Caco-2 (cell line): ENCODE results near the gene MEX3B. TPM values are rescaled to one million over a fixed set of nuclear protein-coding genes. Genes with fewer than 3 reads are reported as not detected.

Experiments used
- BruUV-seq: library from RNA; stranded (reverse); fragments of 400-500 nt; replicated peaks from 2 replicates; lab custom pipeline; 2021; lab: Mats Ljungman, UMichigan
- CTCF ChIA-PET: fragments of 300-600 bp; sonication (Branson Sonifier 250); formaldehyde crosslinking; loops from one replicate; lab custom pipeline; 2022; ENCODE audit warnings: antibody characterized with exemption; lab: Charles Lee
- POLR2A ChIA-PET: fragments of 300-600 bp; sonication (Branson Sonifier 250); formaldehyde crosslinking; loops from one replicate; lab custom pipeline; 2022; ENCODE audit warnings: antibody characterized with exemption; lab: Charles Lee
- DNase-seq, 2 experiments: peaks; one replicate each; pipeline versions ENCODE4 v3.0.0 to v3.0.0-alpha.2; 2020 to 2022
- H3K27me3 ChIP-seq: replicated peaks from 2 replicates; pipeline ENCODE4 v1.6.0; 2011; ENCODE audit warnings: low read length; ENCODE audit not compliant: control insufficient read depth, insufficient read depth
- H3K36me3 ChIP-seq: 2 replicates; pipeline ENCODE4 v1.5.1; 2011; ENCODE audit warnings: low read length; ENCODE audit not compliant: control insufficient read depth, insufficient read depth
- H3K4me1 ChIP-seq: fragments of 250-450 bp; sonication (Bioruptor Pico); 2 replicates; pipeline ENCODE4 v1.5.1; 2020; ENCODE audit warnings: mild to moderate bottlenecking
- H3K4me3 ChIP-seq: 2 replicates; pipeline ENCODE4 v1.5.1; 2011; ENCODE audit warnings: low read depth, mild to moderate bottlenecking, control low read depth, low read length
- H3K9me3 ChIP-seq: fragments of 250-450 bp; sonication (Bioruptor Pico); 2 replicates; pipeline ENCODE4 v1.5.1; 2020; ENCODE audit warnings: mild to moderate bottlenecking, moderate library complexity
- H3K27ac Mint-ChIP-seq: one replicate; pipeline ENCODE4 v1.8.0; 2022; ENCODE audit warnings: mixed read lengths; ENCODE audit not compliant: unreplicated experiment
- H3K27me3 Mint-ChIP-seq: one replicate; pipeline ENCODE4 v1.8.0; 2022; ENCODE audit warnings: mixed read lengths; ENCODE audit not compliant: insufficient read depth, unreplicated experiment
- H3K36me3 Mint-ChIP-seq: one replicate; pipeline ENCODE4 v1.8.0; 2022; ENCODE audit warnings: mild to moderate bottlenecking, mixed read lengths; ENCODE audit not compliant: insufficient read depth, unreplicated experiment
- H3K4me1 Mint-ChIP-seq: one replicate; pipeline ENCODE4 v1.8.0; 2022; ENCODE audit warnings: low read depth, mixed read lengths; ENCODE audit not compliant: unreplicated experiment
- H3K4me3 Mint-ChIP-seq: one replicate; pipeline ENCODE4 v1.8.0; 2022; ENCODE audit warnings: mild to moderate bottlenecking, moderate library complexity, mixed read lengths; ENCODE audit not compliant: unreplicated experiment
- H3K9me3 Mint-ChIP-seq: one replicate; pipeline ENCODE4 v1.8.0; 2022; ENCODE audit warnings: mixed read lengths; ENCODE audit not compliant: unreplicated experiment
- intact Hi-C: fragments of 100-400 bp; cut with micrococcal nuclease; formaldehyde crosslinking; loops from one replicate; pipeline ENCODE4 v1.10.0; 2022; ENCODE audit not compliant: unreplicated experiment
- total RNA-seq: library from RNA; stranded (reverse); gene quantifications from 2 replicates; pipeline ENCODE4 v1.2.3, GENCODE V29; 2022
- TF ChIP-seq, protein P1 (sequence below), 2 experiments: fragments of 200-600 bp in 1 of 2; IDR thresholded peaks; 1 replicate in 1 of 2; 2 replicates in 1 of 2; pipeline versions ENCODE4 v1.5.1 to v1.8.0; 2011 to 2022; ENCODE audit warnings: antibody characterized with exemption in 1 of 2, control low read depth in 1 of 2, inconsistent platforms in 1 of 2, low read depth in 1 of 2, low read length in 1 of 2, mild to moderate bottlenecking in 1 of 2, moderate library complexity in 1 of 2; ENCODE audit not compliant: insufficient read depth in 1 of 2, severe bottlenecking in 1 of 2, unreplicated experiment in 1 of 2

The MEX3B gene
- total RNA-seq, 1 experiment from 2014 or later = 0.34 TPM

- Mint-ChIP-seq H3K36me3 (no peaks in the 10 kb centered on the region), H3K4me3 (no peak overlapping the region), H3K27ac (no peak overlapping the region), H3K4me1 (no peaks in the 10 kb centered on the region), H3K9me3 (peaks cover 10% of the 10 kb centered on the region), H3K27me3 (peaks cover 17% of the 10 kb centered on the region)
- H3K9me3 ChIP-seq = no peaks in the 10 kb centered on the region
- no peak overlapping the region for H3K4me3 ChIP-seq
- intact Hi-C loops = no loop called here
- no peaks in the 10 kb centered on the region for H3K4me1 ChIP-seq
- ChIA-PET CTCF (no interaction called here), POLR2A (no interaction called here)
- no peaks in the 10 kb centered on the region for H3K27me3 ChIP-seq
- BruUV-seq = no TSS peak
- no peak for DNase-seq
- TF ChIP-seq, protein P1, sequence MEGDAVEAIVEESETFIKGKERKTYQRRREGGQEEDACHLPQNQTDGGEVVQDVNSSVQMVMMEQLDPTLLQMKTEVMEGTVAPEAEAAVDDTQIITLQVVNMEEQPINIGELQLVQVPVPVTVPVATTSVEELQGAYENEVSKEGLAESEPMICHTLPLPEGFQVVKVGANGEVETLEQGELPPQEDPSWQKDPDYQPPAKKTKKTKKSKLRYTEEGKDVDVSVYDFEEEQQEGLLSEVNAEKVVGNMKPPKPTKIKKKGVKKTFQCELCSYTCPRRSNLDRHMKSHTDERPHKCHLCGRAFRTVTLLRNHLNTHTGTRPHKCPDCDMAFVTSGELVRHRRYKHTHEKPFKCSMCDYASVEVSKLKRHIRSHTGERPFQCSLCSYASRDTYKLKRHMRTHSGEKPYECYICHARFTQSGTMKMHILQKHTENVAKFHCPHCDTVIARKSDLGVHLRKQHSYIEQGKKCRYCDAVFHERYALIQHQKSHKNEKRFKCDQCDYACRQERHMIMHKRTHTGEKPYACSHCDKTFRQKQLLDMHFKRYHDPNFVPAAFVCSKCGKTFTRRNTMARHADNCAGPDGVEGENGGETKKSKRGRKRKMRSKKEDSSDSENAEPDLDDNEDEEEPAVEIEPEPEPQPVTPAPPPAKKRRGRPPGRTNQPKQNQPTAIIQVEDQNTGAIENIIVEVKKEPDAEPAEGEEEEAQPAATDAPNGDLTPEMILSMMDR (IDR thresholded peaks at IDR 0.05; ENCODE audit: insufficient read depth in 1 of 2, low read depth in 1 of 2, low read length in 1 of 2, severe bottlenecking in 1 of 2, unreplicated experiment in 1 of 2) = no peak
- no peaks in the 10 kb centered on the region for H3K36me3 ChIP-seq
Measured at GRCh38 chr15:82020625-82021394, 25.0 kb downstream of the MEX3B start.

DNA sequence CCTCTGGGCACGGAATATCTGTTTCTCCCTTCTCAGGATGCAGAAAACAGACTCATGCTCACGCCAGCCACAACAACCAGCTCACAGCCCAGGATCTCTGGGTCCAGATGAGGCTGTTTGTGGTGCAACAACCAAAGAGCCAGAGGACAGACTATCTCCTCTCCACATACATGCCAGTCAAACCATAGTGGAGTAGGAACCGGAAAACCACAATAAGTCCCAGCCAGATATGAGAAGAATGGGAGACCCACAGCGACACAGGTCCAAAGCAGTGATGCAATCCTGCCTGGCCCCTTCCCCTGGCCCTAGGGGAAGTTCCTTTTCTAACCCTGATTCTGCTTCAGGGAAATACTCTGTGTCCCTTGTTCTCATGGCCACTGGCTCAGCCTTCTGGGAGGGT lies 27.6 kb downstream of the MEX3B start:
- TF ChIP-seq, protein P1 (IDR thresholded peaks at IDR 0.05; ENCODE audit: insufficient read depth in 1 of 2, low read depth in 1 of 2, low read length in 1 of 2, severe bottlenecking in 1 of 2, unreplicated experiment in 1 of 2) = no peak
- Mint-ChIP-seq H3K27ac (no peak overlapping the region), H3K4me3 (no peak overlapping the region), H3K36me3 (no peaks in the 10 kb centered on the region), H3K9me3 (peaks cover 1% of the 10 kb centered on the region), H3K27me3 (peaks cover 14% of the 10 kb centered on the region), H3K4me1 (no peaks in the 10 kb centered on the region)
- ChIA-PET CTCF (no interaction called here), POLR2A (no interaction called here)
- no peak for DNase-seq
- Histone ChIP-seq H3K4me1 (no peaks in the 10 kb centered on the region), H3K4me3 (no peak overlapping the region), H3K27me3 (no peaks in the 10 kb centered on the region), H3K9me3 (no peaks in the 10 kb centered on the region), H3K36me3 (no peaks in the 10 kb centered on the region)
- intact Hi-C loops = no loop called here
- BruUV-seq = no TSS peak

- no peaks in the 10 kb centered on the region for H3K27me3 ChIP-seq
- TF ChIP-seq, protein P1 (IDR thresholded peaks at IDR 0.05; ENCODE audit: insufficient read depth in 1 of 2, low read depth in 1 of 2, low read length in 1 of 2, severe bottlenecking in 1 of 2, unreplicated experiment in 1 of 2) = no peak
- no peak overlapping the region for H3K4me3 Mint-ChIP-seq
- H3K4me1 Mint-ChIP-seq = no peaks in the 10 kb centered on the region
- POLR2A ChIA-PET = no interaction called here
- H3K27me3 Mint-ChIP-seq = peaks cover 19% of the 10 kb centered on the region
- CTCF ChIA-PET = no interaction called here
- H3K27ac Mint-ChIP-seq = no peak overlapping the region
- H3K36me3 Mint-ChIP-seq = no peaks in the 10 kb centered on the region
- no peak for DNase-seq
- no peaks in the 10 kb centered on the region for H3K9me3 ChIP-seq
- H3K36me3 ChIP-seq = no peaks in the 10 kb centered on the region
- H3K4me3 ChIP-seq = no peak overlapping the region
- no peaks in the 10 kb centered on the region for H3K9me3 Mint-ChIP-seq
- no TSS peak for BruUV-seq
- H3K4me1 ChIP-seq = no peaks in the 10 kb centered on the region
- intact Hi-C loops = no loop called here
Measured at GRCh38 chr15:82017656-82018055, 28.2 kb downstream of the MEX3B start.
